Breast epithelium (tissue), 3 donors: ENCODE measurements around the gene DEFB132.

Experiments
- POLR2A ChIP-seq: fragments of 450-650 bp; IDR thresholded peaks from one replicate; pipeline ENCODE4 v1.6.1; 2016; ENCODE audit warnings: antibody characterized with exemption, mild to moderate bottlenecking, moderate library complexity
- TF ChIP-seq, protein P1 (sequence below), 3 donors: fragments of 450-650 bp; IDR thresholded peaks; one replicate each; pipeline ENCODE4 v1.5.1; 2016 to 2017; ENCODE audit warnings: antibody characterized with exemption in 3 of 3, mild to moderate bottlenecking in 3 of 3, moderate library complexity in 3 of 3

DNA sequence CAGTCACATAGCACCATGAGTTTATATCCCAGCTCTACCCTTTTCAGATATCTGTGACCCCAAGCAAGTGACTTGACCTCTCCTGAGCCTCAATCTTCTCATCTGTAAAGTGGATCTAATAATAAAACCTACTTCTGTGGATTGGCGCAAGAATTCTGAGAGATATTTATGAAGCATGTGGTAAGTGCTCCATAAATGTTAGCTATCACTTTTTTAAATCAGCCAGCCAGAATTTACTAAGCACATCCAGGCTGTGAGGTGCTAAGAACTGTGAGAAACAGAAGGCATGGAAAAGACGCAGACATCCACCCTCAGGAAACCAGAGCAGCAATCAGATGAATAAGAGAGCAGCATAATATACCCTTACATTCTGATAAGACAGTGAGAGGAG, 32.2 kb downstream of the DEFB132 start:
- TF ChIP-seq POLR2A = no peak
- TF ChIP-seq, protein P1, sequence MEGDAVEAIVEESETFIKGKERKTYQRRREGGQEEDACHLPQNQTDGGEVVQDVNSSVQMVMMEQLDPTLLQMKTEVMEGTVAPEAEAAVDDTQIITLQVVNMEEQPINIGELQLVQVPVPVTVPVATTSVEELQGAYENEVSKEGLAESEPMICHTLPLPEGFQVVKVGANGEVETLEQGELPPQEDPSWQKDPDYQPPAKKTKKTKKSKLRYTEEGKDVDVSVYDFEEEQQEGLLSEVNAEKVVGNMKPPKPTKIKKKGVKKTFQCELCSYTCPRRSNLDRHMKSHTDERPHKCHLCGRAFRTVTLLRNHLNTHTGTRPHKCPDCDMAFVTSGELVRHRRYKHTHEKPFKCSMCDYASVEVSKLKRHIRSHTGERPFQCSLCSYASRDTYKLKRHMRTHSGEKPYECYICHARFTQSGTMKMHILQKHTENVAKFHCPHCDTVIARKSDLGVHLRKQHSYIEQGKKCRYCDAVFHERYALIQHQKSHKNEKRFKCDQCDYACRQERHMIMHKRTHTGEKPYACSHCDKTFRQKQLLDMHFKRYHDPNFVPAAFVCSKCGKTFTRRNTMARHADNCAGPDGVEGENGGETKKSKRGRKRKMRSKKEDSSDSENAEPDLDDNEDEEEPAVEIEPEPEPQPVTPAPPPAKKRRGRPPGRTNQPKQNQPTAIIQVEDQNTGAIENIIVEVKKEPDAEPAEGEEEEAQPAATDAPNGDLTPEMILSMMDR (IDR thresholded peaks at IDR 0.05) = no peak
